ENCODE measurements around the gene SLC48A1.

The SLC48A1 gene

DNA sequence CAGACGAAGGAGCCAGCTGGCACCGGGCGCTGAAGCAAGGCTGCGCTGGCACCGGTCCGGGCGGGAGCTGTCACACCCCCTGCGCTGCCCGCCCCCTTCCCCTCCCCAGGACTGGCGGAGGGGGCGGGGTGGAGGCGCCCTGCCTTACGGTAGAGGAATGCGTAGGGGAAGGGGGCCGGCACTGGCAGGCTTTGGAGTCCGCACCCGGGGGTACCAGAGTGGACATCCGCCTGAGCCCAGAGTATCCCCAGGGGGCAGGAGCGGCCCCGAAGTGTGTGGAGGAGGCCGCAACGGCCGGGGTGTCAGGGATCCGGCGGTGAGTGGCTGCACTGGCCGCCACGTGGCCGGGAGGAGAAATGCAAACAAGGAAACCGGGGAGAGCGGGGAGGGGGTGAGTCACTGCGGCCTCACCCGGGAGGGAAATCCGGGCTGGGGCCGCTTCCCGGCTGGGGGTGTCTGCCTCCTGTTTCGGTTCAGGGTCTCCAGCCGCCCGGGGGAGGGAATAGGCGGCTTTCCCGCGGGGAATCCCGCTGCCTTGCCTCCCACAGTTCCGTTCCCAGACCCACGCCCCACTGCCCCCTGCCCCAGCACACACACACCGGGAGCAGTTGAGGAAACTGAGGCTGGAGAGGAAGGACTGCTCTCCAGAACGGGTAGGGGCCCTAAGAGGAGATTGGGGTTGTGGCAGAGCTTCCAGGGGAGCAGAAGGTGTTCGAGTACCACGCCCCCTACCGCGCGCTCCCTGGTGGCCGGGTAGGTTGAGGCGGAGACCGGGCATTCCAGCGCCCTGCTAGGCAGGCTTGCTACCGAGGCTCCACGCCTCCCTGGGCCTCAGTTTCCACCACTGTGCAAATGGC lies 14.0 kb upstream of the SLC48A1 start, which contains the start of gene RAPGEF3:
Gene RAPGEF3 (minus strand): TSS at position 47 of the 857 bp plus-strand sequence. CDS start 324 bp downstream, outside the sequence.
- DNase-seq = peak; percentile 66 to 73

DNA sequence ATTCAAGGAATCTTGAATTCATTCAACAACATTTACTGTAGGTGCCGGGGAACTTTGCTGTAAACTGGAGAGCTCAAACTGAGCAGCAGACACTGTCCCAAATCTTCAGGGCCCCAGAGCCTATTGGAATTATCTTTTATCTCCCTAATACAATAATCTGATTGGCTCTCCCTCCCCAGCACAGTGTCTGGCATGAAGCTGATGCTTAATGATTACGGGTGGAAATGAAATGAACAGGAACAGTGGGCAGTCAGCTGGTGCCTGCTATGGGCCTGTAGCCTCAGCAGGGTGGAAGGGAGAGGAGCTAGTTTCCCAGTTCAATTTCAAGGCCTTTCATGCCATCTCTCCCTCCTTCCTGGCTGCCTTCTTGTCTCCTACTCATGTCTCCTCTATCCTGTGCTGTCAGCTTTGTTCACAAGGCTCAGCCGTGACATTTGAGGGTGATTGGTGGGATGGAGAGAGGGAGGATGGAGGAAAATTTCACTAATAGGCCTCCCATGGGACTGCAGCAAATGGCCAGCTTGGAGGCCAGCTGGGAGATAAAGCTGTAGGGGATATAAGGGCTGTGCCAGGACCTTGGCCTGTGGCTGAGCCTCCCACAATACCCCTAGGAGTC lies 10.1 kb upstream of the SLC48A1 start:
- DNase-seq = no peak

DNA sequence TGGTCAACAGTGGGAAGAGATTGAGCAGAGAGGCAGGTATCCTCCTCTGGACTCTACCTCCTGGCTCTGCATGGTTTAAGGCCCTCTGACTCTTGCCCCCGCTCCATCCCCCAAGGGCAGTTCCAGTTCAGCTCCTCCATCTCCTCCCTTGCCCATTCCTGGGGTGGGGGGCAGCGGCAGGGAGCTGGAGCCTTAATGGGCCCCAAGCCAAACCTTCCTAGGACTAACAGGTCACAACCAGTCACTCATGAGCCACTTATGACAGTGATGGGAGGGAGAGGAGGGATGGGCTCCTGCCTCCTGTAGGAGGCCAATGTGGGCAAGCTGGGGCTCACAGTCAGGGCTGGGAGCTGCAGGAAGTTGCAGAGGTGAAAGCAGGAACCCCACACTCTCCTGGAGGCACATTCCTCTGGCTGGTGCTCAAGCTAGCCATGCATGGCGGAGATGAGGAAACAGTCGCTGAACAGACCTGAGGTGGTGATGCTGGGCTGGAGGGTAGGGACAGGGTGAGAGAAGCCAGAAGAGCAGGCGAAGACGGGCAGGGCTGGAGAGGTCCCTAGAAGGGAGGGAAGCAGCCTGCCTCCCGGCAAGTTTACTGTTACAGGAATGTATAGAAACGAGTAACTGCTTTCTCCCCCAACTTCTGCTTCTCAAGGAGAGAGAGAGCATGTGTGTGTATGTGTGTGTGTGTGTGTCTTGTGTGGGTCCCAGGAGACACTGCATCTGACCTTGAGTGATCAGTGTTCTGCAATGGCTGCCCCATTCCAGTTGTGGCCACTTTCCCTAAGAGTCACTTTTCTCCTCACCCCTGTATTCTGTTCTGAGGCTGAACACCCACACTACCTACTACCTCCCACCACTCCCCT lies 9.3 kb upstream of the SLC48A1 start:
- DNase-seq = no peak

DNA sequence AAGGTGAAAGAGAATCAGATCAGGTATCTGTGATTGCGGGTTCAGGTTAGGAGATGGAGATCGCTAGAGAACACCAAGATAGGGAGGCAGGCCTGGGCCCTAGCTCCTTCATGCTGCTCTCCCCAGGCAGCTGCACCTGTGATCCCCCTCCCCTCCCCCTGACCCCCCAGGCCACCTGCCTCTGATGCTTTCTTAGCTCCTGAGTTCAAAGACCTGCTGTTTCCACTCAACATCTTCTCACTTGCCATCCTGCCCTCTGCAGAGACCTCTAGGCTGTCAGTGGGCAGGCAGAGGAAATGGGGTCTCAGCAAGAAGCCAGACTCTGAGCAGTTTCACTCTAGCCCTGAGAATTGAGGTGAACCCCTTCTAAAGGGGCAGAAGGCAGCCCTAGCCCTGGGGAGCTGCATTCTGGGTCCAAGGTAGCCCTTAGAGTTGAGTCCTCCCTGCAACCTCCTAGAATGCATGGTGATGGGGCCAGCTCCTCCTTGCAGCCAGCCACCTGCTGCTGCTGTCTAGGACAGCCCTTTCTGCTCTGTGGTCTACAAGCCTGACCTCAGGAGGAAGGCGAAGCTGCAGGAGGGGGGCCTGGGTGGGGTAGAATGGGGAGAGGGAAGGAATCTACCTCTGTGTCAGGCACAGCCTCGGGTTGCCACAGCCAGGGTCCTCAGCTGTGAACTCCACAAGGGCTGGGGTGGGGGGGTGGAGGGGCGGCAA lies 6.4 kb upstream of the SLC48A1 start:
- DNase-seq = no peak

DNA sequence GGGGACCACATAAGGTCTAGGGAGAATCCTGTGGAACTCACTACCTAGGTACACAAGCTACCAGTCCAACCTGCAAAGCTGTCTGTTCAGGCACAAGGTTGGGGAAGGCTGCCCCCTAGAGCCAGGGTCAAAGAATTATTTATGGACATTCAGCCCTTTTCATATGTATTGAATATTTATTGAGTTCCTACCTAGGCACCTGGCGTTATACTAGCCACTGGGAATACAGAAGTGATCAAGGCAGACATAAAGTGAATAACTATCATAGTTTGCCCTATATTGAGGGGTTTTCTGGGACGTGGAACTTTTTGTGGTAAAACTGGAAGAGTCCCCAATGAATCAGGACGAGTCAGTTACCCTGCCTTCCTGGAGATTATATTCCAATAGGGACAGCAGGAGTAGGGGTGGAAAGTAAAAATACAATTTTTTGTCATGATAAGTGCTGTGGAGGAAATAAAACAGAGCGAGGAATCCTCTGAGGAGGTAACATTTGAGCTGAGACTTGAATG lies 5.8 kb upstream of the SLC48A1 start:
- peak; percentile 77 to 78 for DNase-seq

DNA sequence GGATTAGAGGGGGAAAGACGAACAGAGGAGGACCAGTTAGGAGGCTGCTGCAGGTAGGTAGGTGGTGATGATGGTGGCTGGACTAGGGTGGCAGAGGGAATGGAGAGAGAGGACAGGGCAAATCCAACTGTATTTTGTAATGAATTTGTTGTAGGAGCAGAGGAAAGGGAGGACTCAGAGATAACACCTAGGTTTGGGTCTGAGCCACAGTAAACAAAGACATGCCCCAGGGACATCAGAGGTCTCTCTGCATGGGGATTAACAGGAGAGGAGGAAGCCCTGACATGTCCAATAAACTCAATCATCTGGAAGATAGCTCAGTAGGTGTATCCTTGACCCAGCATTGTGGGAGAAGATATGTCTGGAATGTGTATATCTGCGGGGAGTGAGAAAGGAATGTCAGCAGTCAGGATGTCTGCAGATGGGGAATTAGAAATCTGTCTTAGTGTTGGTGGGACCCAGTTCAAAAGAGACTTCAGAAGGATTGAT lies 4.7 kb upstream of the SLC48A1 start:
- no peak for DNase-seq

DNA sequence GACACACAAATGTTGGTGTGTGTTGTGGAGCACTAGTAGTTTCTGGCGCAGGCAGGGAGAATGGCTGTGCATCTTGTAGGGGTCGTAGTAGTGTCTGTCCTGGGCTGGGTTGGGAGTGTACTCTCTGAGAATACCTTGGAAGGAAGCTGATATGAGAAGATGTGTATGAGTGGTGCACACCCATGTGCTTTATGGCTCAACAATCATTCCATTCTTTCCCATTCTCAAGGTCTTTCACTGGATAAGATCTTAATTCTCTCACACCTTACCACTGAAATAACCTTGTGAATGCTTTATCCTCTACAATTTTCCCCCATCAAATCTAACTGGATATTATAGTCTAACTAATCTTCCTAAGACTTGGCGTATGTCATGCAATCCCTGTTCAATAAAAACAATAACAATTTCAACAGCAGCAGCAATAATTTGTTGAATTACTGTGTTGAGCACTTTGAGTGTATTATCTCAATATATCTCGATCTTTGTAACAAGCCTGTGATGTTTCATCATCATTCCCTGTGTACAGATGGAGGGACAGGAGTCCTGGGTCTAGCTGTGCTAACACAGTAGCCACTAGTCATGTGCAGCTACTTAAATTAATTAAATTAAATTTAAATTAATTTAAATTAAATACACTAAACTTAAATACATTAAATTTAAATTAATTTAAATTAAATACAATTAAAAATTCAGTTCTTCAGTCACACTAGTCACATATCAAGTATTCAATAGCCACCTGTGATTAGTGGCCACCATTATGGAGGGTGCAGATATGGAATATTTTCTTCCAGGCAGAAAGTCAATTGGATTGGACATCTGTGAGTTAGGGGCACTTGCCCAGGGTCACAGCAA lies 3.6 kb upstream of the SLC48A1 start:
- no peak for DNase-seq

DNA sequence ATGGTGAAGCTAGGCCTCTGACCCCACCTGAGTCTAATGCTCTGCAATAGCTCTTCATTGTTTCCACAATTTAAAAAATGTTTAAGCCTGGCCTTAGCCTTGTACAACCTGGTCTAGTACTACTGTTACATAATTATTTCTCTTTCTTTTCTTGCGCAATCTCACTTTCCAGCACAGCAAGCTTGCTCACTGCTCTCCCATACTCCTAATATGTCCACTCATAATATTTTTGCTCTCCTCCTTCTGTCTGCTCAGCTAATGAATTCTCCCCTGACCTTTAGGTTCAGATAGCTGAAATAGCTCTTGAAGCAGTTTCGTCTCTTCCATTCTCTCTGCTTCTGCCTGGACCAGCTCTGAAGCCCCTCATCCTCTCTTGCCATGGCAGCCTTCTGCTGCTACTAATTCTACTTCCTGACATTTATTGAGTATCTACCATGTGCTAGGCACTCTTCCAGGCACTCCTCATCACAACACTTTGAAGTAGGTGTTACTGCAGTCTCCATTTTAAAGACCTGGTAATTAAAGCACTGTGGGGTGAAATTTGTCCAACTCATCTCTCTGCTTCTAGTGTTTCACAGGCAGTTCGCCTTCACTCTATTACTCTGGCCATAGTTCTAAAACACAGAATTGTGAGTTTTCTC lies 2.8 kb upstream of the SLC48A1 start:
- DNase-seq = no peak

DNA sequence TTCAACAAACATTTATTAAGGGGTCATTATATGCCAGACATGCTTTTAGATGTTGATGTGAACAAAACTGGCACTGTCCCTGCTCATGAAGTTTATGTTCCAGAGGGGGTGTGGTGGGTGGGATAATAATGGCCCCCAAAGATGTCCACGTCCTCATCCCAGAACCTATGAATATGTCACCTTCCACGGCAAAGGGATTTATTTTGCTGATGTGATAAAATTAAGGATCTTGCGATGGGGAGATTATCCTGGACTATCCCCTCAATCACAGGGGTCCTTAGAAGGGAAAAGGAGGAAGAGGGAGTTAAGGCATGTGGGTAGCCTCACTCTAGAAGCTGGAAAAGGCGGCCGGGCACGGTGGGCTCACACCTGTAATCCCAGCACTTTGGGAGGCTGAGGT lies 1.7 kb upstream of the SLC48A1 start:
- no peak for DNase-seq

DNA sequence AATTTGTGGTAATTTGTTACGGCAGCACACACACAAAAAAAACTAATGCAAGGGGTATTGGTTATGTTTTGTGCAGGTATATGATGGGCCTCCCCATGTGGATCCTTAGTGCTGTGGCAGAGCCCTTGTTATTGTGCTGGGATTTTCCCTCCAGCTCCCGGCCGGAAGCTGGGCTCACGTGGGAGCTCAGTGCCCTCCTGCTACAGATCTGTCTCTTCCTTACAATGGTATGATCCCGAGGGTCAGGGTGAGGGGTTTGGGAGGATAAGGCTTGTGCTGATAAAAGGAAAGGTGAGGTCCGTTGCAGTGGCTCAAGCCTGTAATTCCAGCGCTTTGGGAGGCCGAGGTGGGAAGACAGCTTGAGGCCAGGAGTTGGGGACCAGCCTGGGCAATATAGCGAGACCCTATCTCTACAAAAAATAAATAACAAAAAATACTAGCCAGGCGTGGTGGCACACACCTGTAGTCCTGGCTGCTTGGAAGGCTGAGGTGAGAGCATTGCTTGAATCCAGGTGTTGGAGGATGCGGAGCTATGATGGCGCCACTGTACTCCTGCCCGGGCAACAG lies 861 bp upstream of the SLC48A1 start:
- DNase-seq = no peak

DNA sequence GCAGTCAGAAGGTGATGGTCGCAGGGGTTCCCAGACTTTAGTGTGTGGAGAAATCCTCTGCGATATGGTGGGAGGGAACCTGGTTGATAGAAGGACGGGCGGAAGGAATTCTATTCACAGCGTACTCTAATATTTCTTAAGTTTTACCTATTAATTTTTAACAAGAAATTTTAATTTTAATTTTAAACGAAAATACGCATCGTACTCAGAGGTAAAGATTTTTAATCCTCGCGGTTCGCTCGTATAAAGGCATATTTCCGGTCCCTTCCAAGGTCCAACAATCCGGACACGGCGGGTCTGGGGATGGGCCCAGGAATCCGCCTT lies 338 bp upstream of the SLC48A1 start:
- no peak for DNase-seq

DNA sequence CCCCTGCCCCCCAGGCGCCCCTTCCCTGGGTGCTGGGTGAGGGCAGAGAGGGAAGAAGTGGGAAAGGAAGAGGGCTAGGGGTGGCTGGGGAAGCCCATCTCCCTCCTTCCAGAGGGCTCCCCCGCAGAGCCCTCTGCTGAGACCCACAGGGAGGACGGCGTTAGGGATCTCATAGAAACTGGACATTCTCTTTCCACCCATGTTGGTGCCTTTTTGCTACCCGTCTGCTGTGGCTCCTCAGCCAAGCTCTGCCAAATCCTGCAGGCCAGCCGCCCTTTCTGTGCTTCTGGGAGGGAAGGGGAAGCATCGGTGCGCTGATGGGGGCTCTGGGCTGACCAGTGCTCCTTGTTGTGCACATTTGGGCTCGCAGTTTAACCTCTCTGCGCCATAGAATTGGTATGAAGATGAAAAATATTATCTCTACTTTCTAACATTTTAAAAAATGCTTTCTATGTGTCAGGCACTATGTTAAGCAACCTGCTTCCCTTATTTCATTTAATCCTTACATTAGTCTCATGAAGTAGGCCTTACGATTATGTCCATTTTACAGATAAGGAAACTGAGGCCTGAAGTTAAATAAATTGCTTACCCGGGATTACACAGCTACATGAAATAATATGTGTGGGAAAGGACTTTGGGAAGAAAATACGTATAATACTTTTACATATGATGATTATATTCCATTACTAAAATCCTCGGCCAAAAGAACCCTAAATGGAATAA lies 981 bp downstream of the SLC48A1 start:
- no peak for DNase-seq

DNA sequence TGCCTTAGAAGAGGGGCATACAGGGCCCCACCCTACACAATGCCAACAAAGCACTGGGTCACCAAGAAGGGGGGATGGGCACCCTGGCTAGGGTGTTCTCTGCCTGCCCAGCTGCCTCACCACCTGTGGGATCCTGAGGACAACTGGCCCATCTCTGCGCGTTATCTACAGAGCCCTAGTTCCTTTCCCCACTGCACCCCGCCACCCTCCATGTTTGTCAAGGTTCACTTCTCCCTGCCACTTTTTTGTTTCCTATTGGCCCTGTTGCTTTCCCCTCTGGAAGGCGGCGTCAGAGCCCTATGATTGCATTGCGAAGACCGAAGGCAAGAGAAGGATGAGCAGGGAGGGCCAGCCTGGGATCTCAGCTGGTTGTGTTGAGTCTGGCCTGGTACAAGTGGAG lies 1.6 kb downstream of the SLC48A1 start:
- no peak for DNase-seq

DNA sequence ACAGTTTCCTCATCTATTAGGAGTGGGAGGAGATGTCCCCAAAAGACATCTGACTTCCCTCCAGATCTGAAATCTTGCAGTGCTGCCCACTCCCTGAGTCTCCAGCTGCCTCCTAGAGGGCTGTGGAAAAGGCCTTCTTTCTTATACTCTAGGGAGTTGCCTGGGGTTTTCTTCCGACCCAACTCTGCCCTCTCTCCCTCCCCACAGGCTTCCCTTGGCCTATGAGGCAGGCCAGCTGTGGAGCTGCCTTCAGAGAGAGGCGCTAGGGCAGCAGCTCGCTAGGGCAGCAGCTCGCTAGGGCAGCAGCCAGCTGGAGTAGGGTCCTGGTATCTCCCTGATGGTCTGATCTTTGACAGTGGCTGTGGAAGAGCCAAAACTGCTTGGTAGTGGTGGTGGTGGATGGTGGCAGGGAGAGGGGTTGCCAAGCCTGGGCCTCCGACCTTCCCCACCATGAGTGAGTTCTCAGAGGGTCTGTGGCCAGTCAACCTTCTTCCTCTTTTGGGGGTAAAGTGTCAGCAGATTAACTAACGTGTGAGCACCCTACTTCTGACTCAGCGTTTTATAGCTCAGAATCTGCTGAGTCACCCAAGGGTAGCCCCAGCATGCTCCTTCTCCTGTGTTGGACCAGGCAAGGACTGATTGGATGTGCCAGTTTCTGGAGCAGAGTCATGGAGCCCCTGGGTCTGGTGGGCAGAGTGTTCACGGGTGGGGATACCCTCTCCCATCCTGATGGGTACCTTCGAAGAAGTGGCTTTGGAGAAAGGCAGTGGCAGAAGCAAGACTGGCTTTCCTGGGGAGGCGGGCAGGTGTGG lies 2.3 kb downstream of the SLC48A1 start:
- DNase-seq = peak in 1 of 2 donors; percentile 40

DNA sequence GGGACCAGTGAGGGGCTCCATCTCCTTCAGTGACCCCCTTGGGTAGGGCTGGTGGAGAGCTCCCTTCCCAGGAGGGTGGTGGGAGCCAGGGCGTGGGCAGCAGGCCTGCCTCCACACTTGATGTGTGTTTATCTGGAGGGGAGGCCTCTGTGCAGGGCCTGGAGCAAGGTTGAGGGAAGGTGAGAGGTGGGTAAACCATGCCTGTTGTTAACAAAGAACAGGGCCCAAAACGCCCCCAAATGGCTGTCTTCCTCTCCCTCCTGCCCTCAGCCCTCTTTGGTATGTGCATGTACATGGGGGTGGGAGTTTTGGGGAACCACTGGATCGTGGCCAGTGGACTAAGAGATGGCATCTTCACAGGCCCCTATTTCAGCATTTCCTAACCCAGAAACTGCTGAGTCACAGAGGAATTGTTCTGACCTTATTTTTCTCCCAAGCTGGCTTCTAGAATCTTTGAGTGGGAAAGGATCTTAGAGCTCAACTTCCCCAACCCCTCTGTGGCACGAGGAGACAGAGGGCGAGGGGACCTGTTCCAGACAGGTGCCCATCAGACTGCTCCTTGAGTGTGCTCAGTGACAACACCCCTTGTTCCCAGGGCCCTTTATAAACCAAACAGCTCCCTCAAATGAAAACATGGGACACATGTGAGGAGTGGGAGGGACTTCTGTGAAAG lies 3.6 kb downstream of the SLC48A1 start:
- no peak for DNase-seq

DNA sequence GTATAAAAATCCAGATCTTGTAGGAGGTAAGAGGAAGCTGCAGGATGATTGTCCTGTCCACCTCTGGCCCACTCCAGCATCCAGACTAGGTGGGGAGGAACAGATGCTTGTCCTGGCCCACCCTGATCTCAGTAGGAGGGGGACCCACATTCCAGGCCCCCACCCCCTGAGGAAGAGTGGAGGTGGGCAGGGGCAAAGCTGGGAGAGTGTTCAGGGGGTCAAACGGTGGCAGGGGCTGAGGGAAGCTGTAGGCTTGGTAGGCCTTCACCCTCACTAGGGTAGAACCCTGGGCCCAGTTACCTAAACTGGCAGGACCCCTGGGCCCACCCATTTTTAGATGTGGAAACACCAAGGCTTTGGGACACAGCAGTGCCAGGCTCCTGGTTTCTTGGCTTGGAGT lies 4.1 kb downstream of the SLC48A1 start:
- DNase-seq = no peak

DNA sequence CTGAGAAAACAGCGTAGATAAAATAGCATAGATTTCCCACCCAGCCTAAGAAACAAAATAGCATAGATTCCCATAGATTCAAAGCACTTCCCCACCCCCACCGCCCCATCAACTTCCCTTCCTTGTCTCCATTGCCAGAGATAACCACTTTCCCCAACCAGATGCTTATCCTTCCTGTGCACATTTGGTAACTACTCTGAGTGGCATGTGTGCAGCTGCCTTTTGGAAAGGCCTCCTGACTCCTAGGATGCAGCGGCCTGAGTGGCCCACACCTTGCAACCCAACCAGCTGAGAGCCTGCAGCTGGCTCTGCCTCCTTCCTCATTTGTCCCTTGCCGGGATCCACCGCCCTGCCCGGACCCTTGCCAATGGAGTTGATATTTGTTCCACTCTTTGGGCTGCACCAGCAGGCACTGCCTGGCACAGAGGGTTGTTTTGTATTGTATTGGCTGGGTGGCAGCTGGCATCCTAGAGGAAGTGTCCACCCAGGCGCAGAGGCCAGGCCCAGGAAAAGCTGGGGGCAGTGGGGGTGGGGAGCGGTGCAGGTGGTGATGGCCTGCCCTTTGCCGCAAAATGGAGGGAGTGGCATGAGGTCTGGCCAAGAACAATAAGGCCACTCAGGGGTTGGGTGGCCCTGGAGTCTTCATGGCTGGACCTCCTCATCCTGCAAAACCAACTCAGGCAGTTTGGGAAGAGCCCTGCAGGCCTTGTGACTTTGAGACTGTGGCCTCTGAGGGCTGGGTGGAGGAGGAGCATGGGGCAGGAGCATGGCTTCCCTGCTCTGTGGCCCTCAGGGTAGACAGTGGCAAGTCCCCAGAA lies 4.9 kb downstream of the SLC48A1 start:
- no peak for DNase-seq

DNA sequence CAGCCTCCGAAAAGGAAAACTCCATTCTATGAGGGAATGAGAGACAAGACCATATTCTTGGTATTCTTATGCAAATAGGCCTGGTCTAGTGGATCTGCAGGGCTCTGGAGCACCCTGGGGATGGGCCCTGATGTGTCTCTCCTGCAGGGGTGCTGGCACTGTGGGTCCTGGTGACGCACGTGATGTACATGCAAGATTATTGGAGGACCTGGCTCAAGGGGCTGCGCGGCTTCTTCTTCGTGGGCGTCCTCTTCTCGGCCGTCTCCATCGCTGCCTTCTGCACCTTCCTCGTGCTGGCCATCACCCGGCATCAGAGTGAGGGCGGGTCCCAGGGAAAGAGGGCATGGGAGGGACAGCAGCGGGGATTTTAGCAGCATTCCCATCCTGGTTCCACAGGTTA lies 5.8 kb downstream of the SLC48A1 start:
- no peak for DNase-seq

Data from CD4-positive, alpha-beta T cell treated with Interleukin-4 for 1 hour (primary cell).